Osteocyte (in vitro differentiated cells): ENCODE results near the gene REEP1. TPM values are rescaled to one million over a fixed set of nuclear protein-coding genes. Genes with fewer than 3 reads are reported as not detected.
A peak's percentile ranks its signal among the peaks of the same experiment; 100 is the strongest.

Experiments
- DNase-seq: peaks from one replicate; pipeline ENCODE4 v3.0.0; 2021; ENCODE audit warnings: mixed read lengths; ENCODE audit not compliant: unreplicated experiment; ENCODE audit errors: extremely low spot score
- H3K27ac Mint-ChIP-seq: one replicate; pipeline ENCODE4 v1.8.0; 2021; ENCODE audit warnings: mild to moderate bottlenecking, mixed read lengths; ENCODE audit not compliant: unreplicated experiment
- H3K27me3 Mint-ChIP-seq: one replicate; pipeline ENCODE4 v1.8.0; 2021; ENCODE audit warnings: mixed read lengths; ENCODE audit not compliant: unreplicated experiment
- H3K36me3 Mint-ChIP-seq: one replicate; pipeline ENCODE4 v1.8.0; 2021; ENCODE audit warnings: mixed read lengths; ENCODE audit not compliant: unreplicated experiment
- H3K4me1 Mint-ChIP-seq: one replicate; pipeline ENCODE4 v1.8.0; 2021; ENCODE audit warnings: mixed read lengths; ENCODE audit not compliant: unreplicated experiment
- H3K4me3 Mint-ChIP-seq: one replicate; pipeline ENCODE4 v1.8.0; 2021; ENCODE audit warnings: mild to moderate bottlenecking, moderate library complexity, mixed read lengths; ENCODE audit not compliant: unreplicated experiment
- H3K9me3 Mint-ChIP-seq: one replicate; pipeline ENCODE4 v1.8.0; 2021; ENCODE audit warnings: mixed read lengths; ENCODE audit not compliant: unreplicated experiment
- CTCF ChIP-seq: fragments of 200-600 bp; sonication (generic); IDR thresholded peaks from 2 replicates; pipeline ENCODE4 v1.5.0; 2021; ENCODE audit warnings: antibody characterized with exemption, mild to moderate bottlenecking, moderate library complexity
- total RNA-seq: library from RNA; stranded (reverse); gene quantifications from 2 replicates; pipeline ENCODE4 v1.2.1, GENCODE V29; 2021

The REEP1 gene
- total RNA-seq, 1 donor from 2014 or later, result not detected

- H3K27ac Mint-ChIP-seq, result no peak overlapping the region
- TF ChIP-seq CTCF, result no peak
- peak; percentile 40 for DNase-seq
- no peaks in the 10 kb centered on the region for H3K27me3 Mint-ChIP-seq
- H3K9me3 Mint-ChIP-seq, result peaks cover 16% of the 10 kb centered on the region
- H3K36me3 Mint-ChIP-seq, result peaks cover 2% of the 10 kb centered on the region
- no peaks in the 10 kb centered on the region for H3K4me1 Mint-ChIP-seq
- H3K4me3 Mint-ChIP-seq, result no peak overlapping the region
Observed at GRCh38 chr2:86275962-86276361, 61.5 kb downstream of the REEP1 start.

GRCh38 chr2:86275384-86275799 is 62.0 kb downstream of the REEP1 start:
- Mint-ChIP-seq H3K4me1 (no peaks in the 10 kb centered on the region), H3K9me3 (peaks cover 16% of the 10 kb centered on the region), H3K27me3 (no peaks in the 10 kb centered on the region), H3K4me3 (no peak overlapping the region), H3K36me3 (peaks cover 4% of the 10 kb centered on the region), H3K27ac (no peak overlapping the region)
- DNase-seq, result peak; percentile 44
- TF ChIP-seq CTCF, result no peak

- TF ChIP-seq CTCF, result no peak
- Mint-ChIP-seq H3K27me3 (no peaks in the 10 kb centered on the region), H3K36me3 (peaks cover 5% of the 10 kb centered on the region), H3K4me3 (no peak overlapping the region), H3K9me3 (peaks cover 16% of the 10 kb centered on the region), H3K4me1 (no peaks in the 10 kb centered on the region), H3K27ac (no peak overlapping the region)
- peak; percentile 77 for DNase-seq
Observed at GRCh38 chr2:86274918-86275275, 62.5 kb downstream of the REEP1 start.

- peak; percentile 13 for DNase-seq
- H3K36me3 Mint-ChIP-seq, result peaks cover 5% of the 10 kb centered on the region
- no peak overlapping the region for H3K27ac Mint-ChIP-seq
- H3K9me3 Mint-ChIP-seq, result peaks cover 16% of the 10 kb centered on the region
- no peaks in the 10 kb centered on the region for H3K27me3 Mint-ChIP-seq
- no peak overlapping the region for H3K4me3 Mint-ChIP-seq
- H3K4me1 Mint-ChIP-seq, result no peaks in the 10 kb centered on the region
- TF ChIP-seq CTCF, result no peak
Observed at GRCh38 chr2:86274265-86274917, 63.0 kb downstream of the REEP1 start.

DNA sequence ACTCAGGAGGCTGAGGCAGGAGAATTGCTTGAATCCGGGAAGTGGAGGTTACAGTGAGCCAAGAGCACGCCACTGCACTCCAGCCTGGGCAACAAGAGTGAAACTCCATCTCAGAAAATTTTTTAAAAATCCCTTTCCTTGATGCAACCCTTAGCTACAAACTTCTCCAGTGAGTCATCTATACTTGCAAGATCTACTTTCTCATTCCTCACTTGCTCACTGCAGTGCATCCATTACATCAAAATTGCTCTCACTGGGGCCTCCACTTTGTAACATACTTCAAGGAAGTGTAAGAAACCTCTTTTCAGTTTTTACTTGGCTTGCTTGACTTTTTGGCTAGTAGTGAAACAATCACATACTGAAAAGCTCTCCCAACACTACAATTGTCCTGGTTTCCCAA is 65.3 kb downstream of the REEP1 start:
- H3K27me3 Mint-ChIP-seq, result peaks cover 9% of the 10 kb centered on the region
- peaks cover 16% of the 10 kb centered on the region for H3K9me3 Mint-ChIP-seq
- no peak overlapping the region for H3K4me3 Mint-ChIP-seq
- no peak for TF ChIP-seq CTCF
- DNase-seq, result no peak
- no peaks in the 10 kb centered on the region for H3K4me1 Mint-ChIP-seq
- peaks cover 5% of the 10 kb centered on the region for H3K36me3 Mint-ChIP-seq
- no peak overlapping the region for H3K27ac Mint-ChIP-seq
